Panc1 (cell line): ENCODE measurements around the gene CHKB.

Experiments used
- CTCF ChIP-seq: fragments of 450-650 bp; IDR thresholded peaks from 2 replicates; pipeline ENCODE4 v1.5.1; 2017; ENCODE audit warnings: mild to moderate bottlenecking
- POLR2AphosphoS5 ChIP-seq: IDR thresholded peaks from 2 replicates; pipeline ENCODE4 v1.6.1; 2012; ENCODE audit warnings: mild to moderate bottlenecking, low read depth, low read length, moderate library complexity

- TF ChIP-seq POLR2AphosphoS5, result no peak
- no peak for TF ChIP-seq CTCF
These were observed 27.4 kb upstream of the CHKB start for GRCh38 chr22:50610041-50610451.
